NCI-H1436 (cell line): ENCODE measurements around the gene CNTN5.
"Not testable (repeated sequence)": the region's sequence is repeated elsewhere in the genome, so short reads cannot be mapped to it uniquely, and the experiment has no call there.

Experiments
- DNase-seq: peaks from one replicate; lab custom pipeline; 2025; lab: John Stamatoyannopoulos, UW

Gene CNTN5

GRCh38 chr11:99020352-99021225, at the start of gene CNTN5:
CNTN5 (plus strand) TSS chr11:99020949.
- no peak for DNase-seq

- no peak for DNase-seq
These were observed 41.5 kb upstream of the CNTN5 start for GRCh38 chr11:98979205-98979604.

- peak; percentile 15 for DNase-seq
These were observed 4.9 kb upstream of the CNTN5 start for GRCh38 chr11:99015634-99016454.

- DNase-seq = no peak
These were observed 1.1 kb upstream of the CNTN5 start for GRCh38 chr11:99019696-99020095.

GRCh38 chr11:99037057-99037456, 16.3 kb downstream of the CNTN5 start:
- DNase-seq = no peak

- no peak for DNase-seq
These were observed 42.6 kb downstream of the CNTN5 start for GRCh38 chr11:99063331-99063730.

- no peak for DNase-seq
These were observed 44.4 kb downstream of the CNTN5 start for GRCh38 chr11:99065121-99065520.

GRCh38 chr11:99066618-99067317, 46.0 kb downstream of the CNTN5 start:
- DNase-seq = no peak

- no peak for DNase-seq
These were observed 48.1 kb downstream of the CNTN5 start for GRCh38 chr11:99068832-99069231.

GRCh38 chr11:99069856-99070444, 49.2 kb downstream of the CNTN5 start:
- DNase-seq = no peak

DNA sequence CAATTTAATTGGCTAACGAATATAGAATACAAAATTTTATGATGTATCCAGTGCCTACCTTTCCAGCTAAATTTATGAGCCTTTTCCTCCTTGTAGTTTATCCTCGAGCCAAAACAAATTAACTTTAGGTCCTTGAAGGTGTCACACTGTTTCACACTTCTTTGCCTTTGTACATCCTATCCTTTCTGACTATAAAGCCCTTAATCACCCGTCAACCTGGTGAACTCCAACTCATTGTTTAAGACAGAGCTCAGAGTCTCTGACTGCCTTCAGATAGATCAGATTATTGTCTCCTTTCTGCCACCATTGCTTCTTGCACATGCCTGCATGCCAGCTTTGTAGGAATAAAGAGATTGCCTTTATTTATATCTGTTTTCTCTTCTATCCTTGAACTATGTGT, 58.8 kb downstream of the CNTN5 start:
- no peak for DNase-seq

DNA sequence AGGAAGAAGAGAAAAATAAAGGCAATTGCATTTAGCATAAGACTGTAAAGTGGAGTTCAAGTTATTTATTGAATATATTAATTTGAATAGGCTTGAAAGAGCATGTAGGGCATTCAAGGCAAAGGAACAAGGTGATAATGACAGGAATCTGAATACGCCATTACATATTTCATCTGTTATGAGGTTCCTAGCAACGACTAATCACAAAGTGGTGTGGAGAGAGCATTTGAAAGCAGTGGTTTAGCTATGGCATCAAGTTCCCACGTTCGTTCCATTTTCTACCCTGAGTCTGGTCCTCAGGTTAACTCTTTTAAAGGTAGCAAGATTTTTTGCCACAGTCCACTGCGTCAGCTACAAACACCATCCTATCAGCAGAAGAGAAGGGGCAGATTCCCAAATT, 59.4 kb downstream of the CNTN5 start:
- DNase-seq = no peak

DNA sequence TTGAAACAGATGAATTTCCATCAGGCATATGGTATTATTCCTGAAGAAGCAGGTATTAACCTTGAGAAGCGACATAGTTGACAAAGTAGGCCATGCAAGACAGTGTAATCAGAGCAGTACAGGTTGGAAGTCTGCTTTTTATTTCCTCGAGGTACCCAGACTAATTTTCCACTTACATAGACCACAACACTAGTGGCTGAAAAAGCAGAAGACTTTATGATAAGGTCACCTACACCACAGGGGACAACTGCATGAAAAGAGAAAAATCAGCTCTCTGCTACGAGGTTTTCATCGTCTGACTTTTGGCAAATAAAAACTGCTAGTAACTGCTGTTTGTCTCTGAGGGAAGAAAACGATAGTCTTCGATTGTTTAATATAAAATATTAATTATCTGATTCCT, 77.5 kb downstream of the CNTN5 start:
- no peak for DNase-seq

GRCh38 chr11:99098751-99099150, 78.0 kb downstream of the CNTN5 start:
- DNase-seq = no peak

DNA sequence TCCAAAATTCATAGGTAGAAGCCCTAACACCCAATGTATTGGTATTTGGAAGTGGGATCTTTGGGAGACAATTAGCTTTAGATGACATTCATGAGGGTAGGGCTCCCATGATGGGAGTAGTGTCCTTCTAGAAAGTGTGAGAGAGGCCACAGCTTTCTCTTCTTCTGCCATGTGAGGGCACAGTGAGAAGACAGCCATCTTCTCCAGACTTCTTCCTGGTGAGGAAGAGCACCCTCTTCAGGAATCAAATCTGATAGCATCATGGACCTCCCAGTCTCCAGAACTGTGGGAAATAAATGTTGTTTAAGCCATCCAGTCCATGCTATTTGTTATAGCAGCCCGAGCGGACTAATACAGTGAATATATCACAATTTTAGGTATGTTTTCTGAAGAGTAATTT, 96.9 kb downstream of the CNTN5 start:
- DNase-seq = no peak

DNA sequence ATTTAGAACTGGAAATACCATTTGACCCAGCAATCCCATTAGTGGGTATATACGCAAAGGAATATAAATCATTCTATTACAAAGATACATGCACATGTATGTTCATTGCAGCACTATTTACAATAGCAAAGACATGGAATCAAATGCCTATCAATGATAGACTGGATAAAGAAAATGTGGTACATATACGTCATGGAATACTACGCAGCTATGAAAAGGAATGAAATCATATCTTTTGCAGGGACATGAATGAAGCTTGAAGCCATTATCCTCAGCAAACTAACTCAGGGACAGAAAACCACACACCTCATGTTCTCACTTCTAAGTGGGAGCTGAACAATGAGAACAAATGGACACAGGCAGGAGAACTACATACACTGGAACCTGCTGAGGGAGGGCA, 113.1 kb downstream of the CNTN5 start:
- not testable (repeated sequence) for DNase-seq

GRCh38 chr11:99135508-99135907, 114.8 kb downstream of the CNTN5 start:
- no peak for DNase-seq

DNA sequence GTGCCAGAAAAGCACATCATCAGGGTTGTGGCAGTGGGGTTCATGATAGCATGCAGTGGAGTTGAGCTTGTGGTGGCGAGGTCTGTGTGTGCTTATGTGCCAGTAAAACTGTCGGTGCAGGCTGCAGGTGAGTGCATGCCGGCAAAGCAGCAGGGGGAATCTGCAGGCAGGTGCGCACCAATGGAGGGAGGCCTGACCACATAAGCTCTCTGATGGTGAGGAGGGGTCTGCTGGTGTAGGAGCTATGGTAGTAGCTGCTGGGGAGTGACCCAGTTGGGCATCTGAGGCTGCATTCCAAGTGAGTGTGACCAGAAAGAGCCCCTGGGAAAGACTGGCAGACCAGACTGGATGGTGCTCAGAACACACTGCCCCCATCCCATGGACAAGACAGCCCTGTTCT, 121.5 kb downstream of the CNTN5 start:
- DNase-seq = no peak

DNA sequence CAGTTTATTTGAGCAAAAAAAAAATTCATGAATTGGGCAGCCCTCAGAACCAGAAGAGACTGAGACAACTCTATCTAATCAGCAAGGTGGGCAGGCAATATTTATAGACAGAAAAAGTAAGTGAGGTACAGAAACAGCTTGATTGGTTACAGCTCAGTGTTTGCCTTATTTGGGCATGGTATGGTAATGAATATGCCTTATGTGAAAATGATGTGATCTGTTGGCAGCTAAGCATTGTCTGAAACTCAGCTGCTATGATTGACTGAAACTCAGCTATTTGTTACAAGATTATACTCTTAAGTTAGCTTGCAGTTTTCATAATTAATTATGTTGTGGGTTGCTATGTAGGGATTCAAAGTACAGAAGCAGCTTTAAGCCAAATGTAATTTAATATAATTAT, 127.6 kb downstream of the CNTN5 start:
- DNase-seq = no peak

DNA sequence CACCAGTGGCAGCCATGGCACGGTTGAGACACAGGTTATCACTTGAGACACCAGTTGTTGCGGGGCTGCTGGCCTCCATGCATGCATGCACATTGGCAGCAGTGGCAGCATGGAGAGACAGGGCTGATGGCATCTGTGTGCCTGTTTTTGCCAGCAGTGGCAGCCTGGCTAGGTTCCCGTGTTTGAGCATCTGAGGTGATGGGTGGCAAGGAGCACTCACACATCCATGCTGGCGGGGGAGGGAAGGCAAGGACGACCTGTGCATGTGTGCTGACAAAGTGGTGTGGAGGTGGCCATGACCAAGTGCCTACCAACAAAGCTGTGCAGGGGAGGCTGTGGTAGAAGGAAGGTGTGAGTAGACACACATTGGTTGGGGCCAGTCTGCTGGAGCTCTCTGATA, 133.5 kb downstream of the CNTN5 start:
- DNase-seq = no peak

GRCh38 chr11:99160447-99160846, 139.7 kb downstream of the CNTN5 start:
- DNase-seq = no peak

DNA sequence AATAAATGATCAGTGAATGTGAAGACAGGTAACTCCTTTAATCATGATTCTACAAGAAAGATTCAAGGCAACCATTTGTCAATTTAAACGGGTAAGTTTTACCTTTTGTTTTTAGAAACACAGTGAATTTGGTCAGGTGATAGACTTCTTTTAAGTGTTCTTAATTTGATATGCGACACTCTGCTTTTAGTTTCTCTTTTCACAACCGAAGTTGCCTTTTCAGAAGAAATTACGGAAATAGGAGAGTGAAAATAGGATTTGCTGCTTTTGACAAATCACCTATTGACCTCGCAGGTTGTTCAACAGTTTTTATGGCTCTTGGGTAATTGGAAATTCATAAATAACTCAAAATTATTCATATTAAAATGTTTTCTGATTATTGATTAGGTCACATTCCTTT, 142.1 kb downstream of the CNTN5 start:
- DNase-seq = no peak
